ENCODE measurements around the gene MUC5AC.

Gene MUC5AC

GRCh38 chr11:1177020-1177770 is 19.4 kb downstream of the MUC5AC start:
- DNase-seq (ENCODE audit: low read depth): no peak
- no peak overlapping the region for H3K4me3 ChIP-seq (ENCODE audit: low read length)

GRCh38 chr11:1177771-1178090 is 20.0 kb downstream of the MUC5AC start:
- TF ChIP-seq CTCF (conservative IDR thresholded peaks at IDR 0.05; ENCODE audit: low read length): no peak
- H3K4me3 ChIP-seq (ENCODE audit: low read length): no peak overlapping the region
- no peak for DNase-seq (ENCODE audit: low read depth)

More at GRCh38 chr11:1177020-1177770, 19.4 kb downstream of the MUC5AC start:
- no peak for TF ChIP-seq CTCF (conservative IDR thresholded peaks at IDR 0.05; ENCODE audit: low read length)

- no peak for DNase-seq (ENCODE audit: low read depth)
- no peak overlapping the region for H3K4me3 ChIP-seq (ENCODE audit: low read length)
- no peak for TF ChIP-seq CTCF (conservative IDR thresholded peaks at IDR 0.05; ENCODE audit: low read length)
Measured at GRCh38 chr11:1178201-1178885, 20.6 kb downstream of the MUC5AC start.

- no peak overlapping the region for H3K4me3 ChIP-seq (ENCODE audit: low read length)
- no peak for TF ChIP-seq CTCF (conservative IDR thresholded peaks at IDR 0.05; ENCODE audit: low read length)
- DNase-seq (ENCODE audit: low read depth): no peak
Measured at GRCh38 chr11:1178906-1179305, 21.2 kb downstream of the MUC5AC start.

- no peak for DNase-seq (ENCODE audit: low read depth)
- no peak overlapping the region for H3K4me3 ChIP-seq (ENCODE audit: low read length)
- no peak for TF ChIP-seq CTCF (conservative IDR thresholded peaks at IDR 0.05; ENCODE audit: low read length)
Measured at GRCh38 chr11:1179641-1180040, 21.9 kb downstream of the MUC5AC start.

- TF ChIP-seq CTCF (conservative IDR thresholded peaks at IDR 0.05; ENCODE audit: low read length): no peak
- DNase-seq (ENCODE audit: low read depth): no peak
Measured at GRCh38 chr11:1180171-1180570, 22.4 kb downstream of the MUC5AC start.

GRCh38 chr11:1180947-1181391 is 23.2 kb downstream of the MUC5AC start:
- no peak for TF ChIP-seq CTCF (conservative IDR thresholded peaks at IDR 0.05; ENCODE audit: low read length)
- DNase-seq (ENCODE audit: low read depth): no peak
- no peak overlapping the region for H3K4me3 ChIP-seq (ENCODE audit: low read length)

More at GRCh38 chr11:1180171-1180570, 22.4 kb downstream of the MUC5AC start:
- no peak overlapping the region for H3K4me3 ChIP-seq (ENCODE audit: low read length)
